Measurements from ENCODE around the gene COX17.

GRCh38 chr3:119644481-119644880 is 32.7 kb downstream of the COX17 start:
- TF ChIP-seq CTCF (IDR thresholded peaks at IDR 0.05; ENCODE audit: borderline replicate concordance, extremely low read depth, low read length, poor library complexity, severe bottlenecking), result no peak
- no peak for TF ChIP-seq EZH2 (IDR thresholded peaks at IDR 0.05; ENCODE audit: borderline replicate concordance, low read depth, low read length, severe bottlenecking)
